Ishikawa (cell line): Measurements from ENCODE around the gene TTLL7.

Experiments
- CEBPB ChIP-seq: IDR thresholded peaks from 2 replicates; pipeline ENCODE4 v1.6.1; 2012
- CREB1 ChIP-seq: IDR thresholded peaks from 2 replicates; pipeline ENCODE4 v1.6.1; 2012; ENCODE audit warnings: low read depth
- EGR1 ChIP-seq: IDR thresholded peaks from 2 replicates; pipeline ENCODE4 v1.6.1; 2012
- EP300 ChIP-seq: IDR thresholded peaks from 2 replicates; pipeline ENCODE4 v1.6.1; 2012; ENCODE audit warnings: borderline replicate concordance
- FOXM1 ChIP-seq: IDR thresholded peaks from 2 replicates; pipeline ENCODE4 v1.6.1; 2012; ENCODE audit warnings: low read depth, borderline replicate concordance
- MAX ChIP-seq: IDR thresholded peaks from 2 replicates; pipeline ENCODE4 v1.6.1; 2012
- NFIC ChIP-seq: IDR thresholded peaks from 2 replicates; pipeline ENCODE4 v1.6.1; 2012
- RAD21 ChIP-seq: IDR thresholded peaks from 2 replicates; pipeline ENCODE4 v1.6.1; 2012; ENCODE audit warnings: low read depth
- REST ChIP-seq: IDR thresholded peaks from 2 replicates; pipeline ENCODE4 v1.6.1; 2012; ENCODE audit warnings: low read depth, mild to moderate bottlenecking
- TAF1 ChIP-seq: IDR thresholded peaks from 2 replicates; pipeline ENCODE4 v1.6.1; 2012; ENCODE audit warnings: low read depth, mild to moderate bottlenecking
- TCF12 ChIP-seq: IDR thresholded peaks from 2 replicates; pipeline ENCODE4 v1.6.1; 2012; ENCODE audit warnings: low read depth
- TEAD4 ChIP-seq: IDR thresholded peaks from 2 replicates; pipeline ENCODE4 v1.6.1; 2012
- USF1 ChIP-seq: IDR thresholded peaks from 2 replicates; pipeline ENCODE4 v1.6.1; 2012
- YY1 ChIP-seq: IDR thresholded peaks from 2 replicates; pipeline ENCODE4 v1.6.1; 2012; ENCODE audit warnings: low read depth
- ZBTB7A ChIP-seq: IDR thresholded peaks from 2 replicates; pipeline ENCODE4 v1.6.1; 2012; ENCODE audit warnings: low read depth

TTLL7 gene

GRCh38 chr1:83836543-83836942, 162.4 kb downstream of the TTLL7 start:
- TF ChIP-seq EP300 (no peak), TCF12 (no peak), TAF1 (no peak)

- no peak for TF ChIP-seq CREB1
- TF ChIP-seq RAD21: no peak
- no peak for TF ChIP-seq ZBTB7A
- TF ChIP-seq EGR1: no peak
- TF ChIP-seq TAF1: no peak
- TF ChIP-seq FOXM1: no peak
- no peak for TF ChIP-seq TEAD4
- TF ChIP-seq EP300: no peak
- no peak for TF ChIP-seq REST
- TF ChIP-seq USF1: no peak
- TF ChIP-seq TCF12: no peak
- no peak for TF ChIP-seq CEBPB
- TF ChIP-seq MAX: no peak
These were observed 164.2 kb downstream of the TTLL7 start for GRCh38 chr1:83834621-83835264.

- TF ChIP-seq RAD21 (no peak), EP300 (no peak), NFIC (no peak), EGR1 (no peak)
These were observed 166.7 kb downstream of the TTLL7 start for GRCh38 chr1:83832194-83832593.

- TF ChIP-seq REST: no peak
- no peak for TF ChIP-seq RAD21
- no peak for TF ChIP-seq TCF12
These were observed 169.8 kb downstream of the TTLL7 start for GRCh38 chr1:83829106-83829505.

- no peak for TF ChIP-seq EP300
- TF ChIP-seq MAX: no peak
- TF ChIP-seq CREB1: no peak
- TF ChIP-seq TCF12: no peak
- no peak for TF ChIP-seq NFIC
- TF ChIP-seq RAD21: no peak
- no peak for TF ChIP-seq CEBPB
These were observed 170.5 kb downstream of the TTLL7 start for GRCh38 chr1:83828456-83828855.

GRCh38 chr1:83827741-83828140, 171.2 kb downstream of the TTLL7 start:
- no peak for TF ChIP-seq USF1
- TF ChIP-seq YY1: no peak
- no peak for TF ChIP-seq NFIC
- no peak for TF ChIP-seq EGR1
- no peak for TF ChIP-seq CREB1
- TF ChIP-seq RAD21: no peak
- TF ChIP-seq ZBTB7A: no peak
- TF ChIP-seq TCF12: no peak
- no peak for TF ChIP-seq FOXM1
- no peak for TF ChIP-seq MAX

- TF ChIP-seq MAX (no peak), TCF12 (no peak), FOXM1 (no peak)
These were observed 176.7 kb downstream of the TTLL7 start for GRCh38 chr1:83822208-83822607.
